Measurements from ENCODE around the gene AIP. TPM values are rescaled to one million over a fixed set of nuclear protein-coding genes. Genes with fewer than 3 reads are reported as not detected.

The AIP gene
- total RNA-seq, result 100 to 1,000 TPM; 145 to 146 TPM

GRCh38 chr11:67482827-67483798 is at the start of gene AIP:
AIP (plus strand) TSS chr11:67483026; CDS start chr11:67483159, 133 bp downstream.
- TF ChIP-seq, protein P1, sequence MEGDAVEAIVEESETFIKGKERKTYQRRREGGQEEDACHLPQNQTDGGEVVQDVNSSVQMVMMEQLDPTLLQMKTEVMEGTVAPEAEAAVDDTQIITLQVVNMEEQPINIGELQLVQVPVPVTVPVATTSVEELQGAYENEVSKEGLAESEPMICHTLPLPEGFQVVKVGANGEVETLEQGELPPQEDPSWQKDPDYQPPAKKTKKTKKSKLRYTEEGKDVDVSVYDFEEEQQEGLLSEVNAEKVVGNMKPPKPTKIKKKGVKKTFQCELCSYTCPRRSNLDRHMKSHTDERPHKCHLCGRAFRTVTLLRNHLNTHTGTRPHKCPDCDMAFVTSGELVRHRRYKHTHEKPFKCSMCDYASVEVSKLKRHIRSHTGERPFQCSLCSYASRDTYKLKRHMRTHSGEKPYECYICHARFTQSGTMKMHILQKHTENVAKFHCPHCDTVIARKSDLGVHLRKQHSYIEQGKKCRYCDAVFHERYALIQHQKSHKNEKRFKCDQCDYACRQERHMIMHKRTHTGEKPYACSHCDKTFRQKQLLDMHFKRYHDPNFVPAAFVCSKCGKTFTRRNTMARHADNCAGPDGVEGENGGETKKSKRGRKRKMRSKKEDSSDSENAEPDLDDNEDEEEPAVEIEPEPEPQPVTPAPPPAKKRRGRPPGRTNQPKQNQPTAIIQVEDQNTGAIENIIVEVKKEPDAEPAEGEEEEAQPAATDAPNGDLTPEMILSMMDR (IDR thresholded peaks at IDR 0.05), result no peak
- H3K36me3 Mint-ChIP-seq (ENCODE audit: low read depth), result peaks cover 38% of the 10 kb centered on the region
- no peaks in the 10 kb centered on the region for H3K27me3 Mint-ChIP-seq
- H3K27ac Mint-ChIP-seq, result peak within 1 kb of the TSS; percentile 97
- CTCF ChIA-PET, result interaction anchor here (0.7 to 2.1 kb wide), 6 partner anchors 11 to 132 kb away, joined by 3 to 6 read pairs (median 3); partner anchors contain the start of gene PTPRCAP
- DNase-seq (peak; percentile 99), ATAC-seq (peak; percentile 68)
- H3K4me3 Mint-ChIP-seq, result peak within 1 kb of the TSS; percentile 79
- intact Hi-C loops (cut with micrococcal nuclease), result loop anchor here (5.0 to 10.0 kb wide), 2 partner anchors 46 to 78 kb away; partner anchors contain the start of genes PPP1CA, PTPRCAP and TBC1D10C
- no peaks in the 10 kb centered on the region for H3K9me3 Mint-ChIP-seq
- H3K4me1 Mint-ChIP-seq (ENCODE audit: low read depth), result peaks cover 31% of the 10 kb centered on the region
- POLR2A ChIA-PET, result interaction anchor here (0.6 to 10.7 kb wide), 16 partner anchors 12 to 205 kb away, joined by 3 to 108 read pairs (median 5); partner anchors contain the start of genes CDK2AP2, PITPNM1, PTPRCAP and TMEM134

- H3K27ac Mint-ChIP-seq, result peak overlapping the region; percentile 86
- H3K4me3 Mint-ChIP-seq, result peak overlapping the region; percentile 87
- ChIA-PET POLR2A (interaction anchor here (2.4 to 10.8 kb wide), 6 partner anchors 13 to 51 kb away, joined by 7 to 178 read pairs (median 68); partner anchors contain the start of genes PPP1CA, TBC1D10C and TMEM134), CTCF (interaction anchor here (1.0 kb wide), 1 partner anchor 10 kb away, joined by 3 read pairs; no protein-coding TSS in a partner anchor)
- H3K27me3 Mint-ChIP-seq, result no peaks in the 10 kb centered on the region
- H3K9me3 Mint-ChIP-seq, result no peaks in the 10 kb centered on the region
- H3K4me1 Mint-ChIP-seq (ENCODE audit: low read depth), result peaks cover 39% of the 10 kb centered on the region
- H3K36me3 Mint-ChIP-seq (ENCODE audit: low read depth), result peaks cover 54% of the 10 kb centered on the region
- TF ChIP-seq, protein P1 (IDR thresholded peaks at IDR 0.05), result no peak
- ATAC-seq (no peak), DNase-seq (peak; percentile 57)
- intact Hi-C loops (cut with micrococcal nuclease), result no loop called here
Observed at GRCh38 chr11:67433536-67434394, 49.1 kb upstream of the AIP start.

DNA sequence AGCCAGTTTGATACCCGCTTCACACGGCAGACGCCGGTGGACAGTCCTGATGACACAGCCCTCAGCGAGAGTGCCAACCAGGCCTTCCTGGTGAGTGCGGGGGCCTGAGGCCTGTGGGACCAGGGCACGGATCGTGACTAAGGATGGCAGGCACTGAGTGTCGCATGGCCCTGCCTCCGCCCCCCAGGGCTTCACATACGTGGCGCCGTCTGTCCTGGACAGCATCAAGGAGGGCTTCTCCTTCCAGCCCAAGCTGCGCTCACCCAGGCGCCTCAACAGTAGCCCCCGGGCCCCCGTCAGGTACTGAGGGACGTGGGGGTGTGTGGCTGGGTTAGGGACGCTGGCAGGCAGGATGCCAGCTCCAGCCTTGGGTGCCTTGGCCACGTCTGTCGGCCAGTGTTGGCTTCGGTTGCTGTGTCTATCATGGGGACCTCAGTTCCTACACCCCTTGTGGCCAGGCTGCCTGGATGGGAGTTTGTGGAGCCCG is 48.4 kb upstream of the AIP start:
- peaks cover 61% of the 10 kb centered on the region for H3K36me3 Mint-ChIP-seq (ENCODE audit: low read depth)
- ChIA-PET CTCF (interaction anchor here (1.0 kb wide), 1 partner anchor 11 kb away, joined by 3 read pairs; no protein-coding TSS in a partner anchor), POLR2A (interaction anchor here (0.6 to 10.8 kb wide), 7 partner anchors 14 to 50 kb away, joined by 3 to 178 read pairs (median 52); partner anchors contain the start of genes PPP1CA, TBC1D10C and TMEM134)
- intact Hi-C loops (cut with micrococcal nuclease), result no loop called here
- H3K9me3 Mint-ChIP-seq, result no peaks in the 10 kb centered on the region
- DNase-seq (peak; percentile 68), ATAC-seq (peak; percentile 10)
- peak overlapping the region; percentile 86 for H3K27ac Mint-ChIP-seq
- peaks cover 44% of the 10 kb centered on the region for H3K4me1 Mint-ChIP-seq (ENCODE audit: low read depth)
- H3K4me3 Mint-ChIP-seq, result peak overlapping the region; percentile 87
- TF ChIP-seq, protein P1 (IDR thresholded peaks at IDR 0.05), result no peak
- H3K27me3 Mint-ChIP-seq, result no peaks in the 10 kb centered on the region

- POLR2A ChIA-PET, result interaction anchor here (0.6 to 10.8 kb wide), 7 partner anchors 15 to 50 kb away, joined by 3 to 178 read pairs (median 52); partner anchors contain the start of genes PPP1CA, TBC1D10C and TMEM134
- peak; percentile 73 for DNase-seq
- peak overlapping the region; percentile 87 for H3K4me3 Mint-ChIP-seq
- no peaks in the 10 kb centered on the region for H3K9me3 Mint-ChIP-seq
- intact Hi-C loops (cut with micrococcal nuclease), result loop anchor here (5.0 kb wide), 2 partner anchors 47 to 72 kb away; partner anchors contain the start of genes AIP, CDK2AP2 and PITPNM1
- TF ChIP-seq, protein P1 (IDR thresholded peaks at IDR 0.05), result no peak
- peaks cover 49% of the 10 kb centered on the region for H3K4me1 Mint-ChIP-seq (ENCODE audit: low read depth)
- CTCF ChIA-PET, result interaction anchor here (1.0 kb wide), 1 partner anchor 12 kb away, joined by 3 read pairs; no protein-coding TSS in a partner anchor
- peak overlapping the region; percentile 93 for H3K27ac Mint-ChIP-seq
- no peaks in the 10 kb centered on the region for H3K27me3 Mint-ChIP-seq
- no peak for ATAC-seq
- peaks cover 68% of the 10 kb centered on the region for H3K36me3 Mint-ChIP-seq (ENCODE audit: low read depth)
Observed at GRCh38 chr11:67435031-67435726, 47.6 kb upstream of the AIP start.
